Mammary epithelial cell (primary cell): ENCODE results near the gene DTL.

Experiments
- EZH2 ChIP-seq: IDR thresholded peaks from 2 replicates; pipeline ENCODE4 v1.6.1; 2012; ENCODE audit warnings: low read length, inconsistent platforms, borderline replicate concordance
- TF ChIP-seq, protein P1 (sequence below), 2 donors: IDR thresholded peaks in 1 of 2; conservative IDR thresholded peaks in 1 of 2; 2 replicates each; pipeline ENCODE4 v1.5.1; 2011 to 2012; ENCODE audit warnings: inconsistent platforms in 2 of 2, low read length in 2 of 2, mild to moderate bottlenecking in 2 of 2, control low read depth in 1 of 2, low read depth in 1 of 2; ENCODE audit not compliant: insufficient read depth in 1 of 2; ENCODE audit errors: extremely low read depth in 1 of 2

DNA sequence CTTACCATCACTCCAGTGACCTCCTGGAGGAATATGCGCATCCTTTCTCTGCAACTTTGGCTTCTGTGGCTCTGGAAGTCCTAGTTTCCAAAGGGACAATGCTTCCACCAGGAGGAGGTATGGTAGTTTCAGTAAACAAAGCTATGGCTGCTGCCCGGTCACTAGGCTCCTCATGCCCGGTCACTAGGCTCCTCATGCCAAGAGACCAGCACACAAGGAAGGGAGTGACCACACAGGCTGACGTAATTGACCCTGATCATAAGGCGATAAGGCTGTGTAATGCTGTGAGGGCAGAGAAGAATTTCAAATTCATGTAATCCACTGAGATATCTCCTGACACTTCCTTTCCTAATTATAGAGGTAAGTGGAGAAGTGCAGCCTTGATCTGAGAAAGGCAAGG is 102.9 kb downstream of the DTL start:
- TF ChIP-seq, protein P1, sequence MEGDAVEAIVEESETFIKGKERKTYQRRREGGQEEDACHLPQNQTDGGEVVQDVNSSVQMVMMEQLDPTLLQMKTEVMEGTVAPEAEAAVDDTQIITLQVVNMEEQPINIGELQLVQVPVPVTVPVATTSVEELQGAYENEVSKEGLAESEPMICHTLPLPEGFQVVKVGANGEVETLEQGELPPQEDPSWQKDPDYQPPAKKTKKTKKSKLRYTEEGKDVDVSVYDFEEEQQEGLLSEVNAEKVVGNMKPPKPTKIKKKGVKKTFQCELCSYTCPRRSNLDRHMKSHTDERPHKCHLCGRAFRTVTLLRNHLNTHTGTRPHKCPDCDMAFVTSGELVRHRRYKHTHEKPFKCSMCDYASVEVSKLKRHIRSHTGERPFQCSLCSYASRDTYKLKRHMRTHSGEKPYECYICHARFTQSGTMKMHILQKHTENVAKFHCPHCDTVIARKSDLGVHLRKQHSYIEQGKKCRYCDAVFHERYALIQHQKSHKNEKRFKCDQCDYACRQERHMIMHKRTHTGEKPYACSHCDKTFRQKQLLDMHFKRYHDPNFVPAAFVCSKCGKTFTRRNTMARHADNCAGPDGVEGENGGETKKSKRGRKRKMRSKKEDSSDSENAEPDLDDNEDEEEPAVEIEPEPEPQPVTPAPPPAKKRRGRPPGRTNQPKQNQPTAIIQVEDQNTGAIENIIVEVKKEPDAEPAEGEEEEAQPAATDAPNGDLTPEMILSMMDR (conservative IDR thresholded peaks at IDR 0.05 in 1 of 2, IDR thresholded peaks at IDR 0.05 in 1 of 2; ENCODE audit: extremely low read depth in 1 of 2, insufficient read depth in 1 of 2, low read depth in 1 of 2, low read length in 2 of 2): peak in 1 of 2 donors; percentile 3
- no peak for TF ChIP-seq EZH2
